HFFc6 (cell line): ENCODE results near the gene SLC6A8. TPM values are rescaled to one million over a fixed set of nuclear protein-coding genes. Genes with fewer than 3 reads are reported as not detected.
A peak's percentile ranks its signal among the peaks of the same experiment; 100 is the strongest.
"Not testable (repeated sequence)": the region's sequence is repeated elsewhere in the genome, so short reads cannot be mapped to it uniquely, and the experiment has no call there.

ENCODE experiments used
- DNase-seq: peaks from one replicate; pipeline ENCODE4 v3.0.0-alpha.2; 2018
- H3K27ac Mint-ChIP-seq: 2 replicates; pipeline ENCODE4 v1.8.0; 2020; ENCODE audit warnings: mild to moderate bottlenecking, mixed read lengths
- H3K27me3 Mint-ChIP-seq: 2 replicates; pipeline ENCODE4 v1.8.0; 2021; ENCODE audit warnings: mild to moderate bottlenecking, moderate library complexity, mixed read lengths; ENCODE audit not compliant: insufficient read depth
- H3K36me3 Mint-ChIP-seq: 2 replicates; pipeline ENCODE4 v1.8.0; 2021; ENCODE audit warnings: low read depth, mixed read lengths
- H3K4me1 Mint-ChIP-seq: 2 replicates; pipeline ENCODE4 v1.8.0; 2020; ENCODE audit warnings: low read depth, mixed read lengths
- H3K4me3 Mint-ChIP-seq: 2 replicates; pipeline ENCODE4 v1.8.0; 2020; ENCODE audit warnings: mild to moderate bottlenecking, moderate library complexity, mixed read lengths
- H3K9me3 Mint-ChIP-seq: 2 replicates; pipeline ENCODE4 v1.8.0; 2020; ENCODE audit warnings: mild to moderate bottlenecking, mixed read lengths
- CTCF ChIP-seq: fragments of 200-600 bp; sonication (generic); IDR thresholded peaks from 2 replicates; pipeline ENCODE4 v1.5.0; 2021; ENCODE audit warnings: antibody characterized with exemption, mild to moderate bottlenecking
- total RNA-seq, 6 experiments: library from RNA; stranded (reverse); fragmentation: NEBNext Ultra II Directional; extraction: Animal tissue kit (Norgen Biotek cat#: 25700); gene quantifications; 2 replicates in 1 of 6; 3 replicates in 5 of 6; pipeline ENCODE4 v1.2.3, GENCODE V29; 2021

Gene SLC6A8
- total RNA-seq, 6 experiments from 2014 or later: 14.0 to 33.8 (median 17.7) TPM

- Mint-ChIP-seq H3K27ac (no peak overlapping the region), H3K27me3 (peaks cover 1% of the 10 kb centered on the region), H3K36me3 (no peaks in the 10 kb centered on the region), H3K4me3 (no peak overlapping the region), H3K4me1 (peaks cover 3% of the 10 kb centered on the region; the same call in 1 of the 2 replicates), H3K9me3 (no peaks in the 10 kb centered on the region)
- TF ChIP-seq CTCF: no peak
- DNase-seq: no peak
Measured at GRCh38 chrX:153702336-153703035, 14.8 kb downstream of the SLC6A8 start.

- no peak for TF ChIP-seq CTCF
- Mint-ChIP-seq H3K27me3 (peaks cover 1% of the 10 kb centered on the region), H3K4me1 (no peaks in the 10 kb centered on the region), H3K27ac (no peak overlapping the region), H3K9me3 (no peaks in the 10 kb centered on the region), H3K36me3 (no peaks in the 10 kb centered on the region), H3K4me3 (no peak overlapping the region)
- no peak for DNase-seq
Measured at GRCh38 chrX:153703036-153703370, 15.3 kb downstream of the SLC6A8 start.

GRCh38 chrX:153704021-153704526 lies 16.3 kb downstream of the SLC6A8 start:
- Mint-ChIP-seq H3K27me3 (no peaks in the 10 kb centered on the region; the same call in none of the 2 replicates), H3K9me3 (no peaks in the 10 kb centered on the region), H3K27ac (no peak overlapping the region), H3K36me3 (no peaks in the 10 kb centered on the region), H3K4me1 (peaks cover 8% of the 10 kb centered on the region), H3K4me3 (no peak overlapping the region)
- DNase-seq: no peak
- no peak for TF ChIP-seq CTCF

GRCh38 chrX:153704631-153705402 lies 17.1 kb downstream of the SLC6A8 start:
- H3K4me1 Mint-ChIP-seq, H3K36me3 Mint-ChIP-seq, H3K9me3 Mint-ChIP-seq: not testable (repeated sequence)

GRCh38 chrX:153705403-153706060 lies 17.8 kb downstream of the SLC6A8 start:
- H3K4me1 Mint-ChIP-seq, H3K4me3 Mint-ChIP-seq, H3K27ac Mint-ChIP-seq, H3K9me3 Mint-ChIP-seq, DNase-seq, H3K36me3 Mint-ChIP-seq, H3K27me3 Mint-ChIP-seq: not testable (repeated sequence)
- TF ChIP-seq CTCF: peak; percentile 38

More at GRCh38 chrX:153704631-153705402, 17.1 kb downstream of the SLC6A8 start:
- not testable (repeated sequence) for DNase-seq, H3K27me3 Mint-ChIP-seq, H3K27ac Mint-ChIP-seq, H3K4me3 Mint-ChIP-seq
